GM19438 (cell line): Measurements from ENCODE around the gene GCSAML.

ENCODE experiments used
- ATAC-seq: cut with Tn5 transposase; IDR thresholded peaks from one replicate; pipeline ENCODE4 v1.9.1; 2021; ENCODE audit warnings: low read depth; ENCODE audit not compliant: unreplicated experiment

GCSAML gene

DNA sequence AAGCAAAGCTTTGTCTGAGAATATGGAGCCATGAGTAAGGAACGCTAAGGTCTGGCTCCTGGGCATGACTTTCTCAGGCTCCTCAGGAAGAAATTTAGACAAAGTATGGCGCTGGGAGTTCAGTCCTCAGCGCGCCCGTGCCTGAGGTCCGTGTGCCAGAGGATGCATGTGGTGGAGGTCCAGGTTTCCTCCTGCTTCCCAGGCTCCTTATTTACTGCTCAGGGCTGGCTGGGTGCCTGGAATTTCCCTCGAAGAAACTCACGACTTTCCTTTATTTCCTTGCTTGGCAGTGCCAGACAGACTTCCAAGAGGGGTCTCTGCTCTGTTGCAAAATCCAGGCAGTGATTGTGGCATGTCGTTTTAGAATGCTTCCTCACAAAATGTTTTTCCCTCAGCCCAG is 13.3 kb downstream of the GCSAML start:
- no peak for ATAC-seq

GRCh38 chr1:247574236-247574635 is 25.3 kb downstream of the GCSAML start:
- no peak for ATAC-seq

- ATAC-seq: no peak
These were observed 25.7 kb downstream of the GCSAML start for GRCh38 chr1:247574664-247575063.

- no peak for ATAC-seq
These were observed 27.6 kb downstream of the GCSAML start for GRCh38 chr1:247576514-247576913.

GRCh38 chr1:247578946-247579460 is 30.1 kb downstream of the GCSAML start:
- no peak for ATAC-seq

DNA sequence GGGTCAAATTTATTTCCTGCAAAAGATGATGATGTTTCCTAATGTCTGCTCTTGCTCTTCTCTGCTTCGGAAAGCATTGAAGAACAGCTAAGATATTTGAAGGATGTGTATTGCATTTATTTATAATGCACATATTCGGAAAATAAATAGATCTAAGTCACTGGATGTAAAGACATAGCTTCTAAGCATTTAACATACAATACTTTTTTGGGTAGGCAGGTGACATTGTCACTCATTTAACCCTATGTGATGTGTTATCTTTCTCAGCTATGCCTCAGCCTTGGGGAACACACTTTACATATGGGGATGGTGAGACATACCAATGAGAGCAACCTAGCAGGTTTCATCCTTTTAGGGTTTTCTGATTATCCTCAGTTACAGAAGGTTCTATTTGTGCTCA is 39.1 kb downstream of the GCSAML start, which contains the start of gene OR2G2:
Gene OR2G2, plus strand, starts transcription at position 301 of the 400 bp plus-strand sequence. Its CDS starts 0 bp downstream, at position 301.
- ATAC-seq: no peak

DNA sequence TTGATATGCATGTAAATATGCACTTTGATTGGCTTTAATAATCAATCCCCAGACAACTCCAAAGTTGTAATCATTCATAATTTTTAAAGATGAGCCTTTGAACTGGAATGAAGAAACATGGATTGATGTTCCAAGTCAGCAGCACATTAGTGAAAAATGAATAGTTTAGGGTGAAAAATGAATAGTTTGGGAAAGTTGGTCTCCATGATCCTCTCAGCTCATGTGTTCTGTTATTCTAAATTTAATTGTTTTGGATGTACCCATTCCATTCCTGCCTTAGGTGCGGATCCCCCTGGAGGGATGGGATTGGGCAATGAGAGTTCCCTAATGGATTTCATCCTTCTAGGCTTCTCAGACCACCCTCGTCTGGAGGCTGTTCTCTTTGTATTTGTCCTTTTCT is 56.4 kb downstream of the GCSAML start, which contains the start of gene OR2G3:
Gene OR2G3, plus strand, starts transcription at position 301 of the 400 bp plus-strand sequence. Its CDS starts 0 bp downstream, at position 301.
- no peak for ATAC-seq

DNA sequence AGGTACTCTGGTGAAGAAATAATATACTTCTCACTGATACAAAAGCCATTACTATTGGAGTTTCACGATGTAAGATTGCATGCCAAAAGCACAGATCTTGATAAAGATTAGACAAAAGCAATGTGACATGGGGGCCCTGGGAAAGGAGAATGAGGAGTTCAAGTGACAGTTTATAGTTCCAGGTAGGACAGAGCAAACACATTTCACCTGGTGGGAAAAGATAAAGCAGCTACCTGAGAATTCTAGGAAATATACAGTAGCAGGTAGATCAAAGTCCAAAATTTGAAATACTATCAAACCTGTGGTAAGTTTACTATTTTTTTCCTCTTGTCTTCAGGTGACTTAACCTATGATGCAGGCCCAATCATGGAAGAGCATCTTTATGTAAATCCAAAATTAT is 64.5 kb downstream of the GCSAML start:
- ATAC-seq: no peak

DNA sequence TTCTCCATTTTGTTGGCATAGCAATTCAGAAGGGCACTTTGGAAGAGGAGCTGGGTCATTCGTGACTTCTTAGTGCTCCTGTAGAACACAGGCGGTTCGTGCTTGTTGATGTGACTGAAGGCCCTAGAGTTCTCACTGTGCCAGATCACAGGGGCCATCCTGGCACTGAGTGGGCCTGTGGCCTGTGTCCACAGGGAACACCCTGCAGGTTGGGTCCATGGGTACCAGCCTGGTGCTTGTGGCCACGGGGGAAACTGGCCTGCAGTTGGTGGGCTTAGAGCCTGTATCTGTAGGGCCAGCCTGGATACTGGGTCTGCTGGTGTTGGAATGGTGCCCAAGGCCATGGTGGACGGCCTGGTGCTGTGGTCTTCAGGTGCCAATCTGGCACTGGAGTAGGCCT is 65.7 kb downstream of the GCSAML start:
- no peak for ATAC-seq
